ENCODE results near the gene HDDC2.

The HDDC2 gene

DNA sequence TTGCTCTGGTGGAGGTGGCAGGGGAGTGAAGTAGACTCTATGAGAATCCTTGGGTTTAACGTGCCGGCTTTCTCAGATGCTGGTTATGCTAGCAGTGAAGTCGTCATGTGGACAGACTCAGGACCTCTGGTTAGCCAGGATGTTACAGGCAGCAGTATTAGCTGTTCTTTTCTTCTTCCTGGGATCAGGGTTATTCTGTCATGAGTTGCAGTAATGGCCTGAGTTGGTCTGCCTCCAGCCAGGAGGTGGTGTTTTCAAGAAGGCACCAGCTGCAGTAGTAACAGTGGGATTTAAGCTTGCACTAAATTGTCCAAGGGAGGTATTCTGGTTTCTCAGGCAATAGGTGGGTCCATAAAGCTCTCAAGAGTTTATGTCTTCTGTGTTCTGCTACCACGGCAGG is 56.7 kb downstream of the HDDC2 start:
- DNase-seq (ENCODE audit: low read depth in 1 of 2, low spot score in 1 of 2), result no peak

DNA sequence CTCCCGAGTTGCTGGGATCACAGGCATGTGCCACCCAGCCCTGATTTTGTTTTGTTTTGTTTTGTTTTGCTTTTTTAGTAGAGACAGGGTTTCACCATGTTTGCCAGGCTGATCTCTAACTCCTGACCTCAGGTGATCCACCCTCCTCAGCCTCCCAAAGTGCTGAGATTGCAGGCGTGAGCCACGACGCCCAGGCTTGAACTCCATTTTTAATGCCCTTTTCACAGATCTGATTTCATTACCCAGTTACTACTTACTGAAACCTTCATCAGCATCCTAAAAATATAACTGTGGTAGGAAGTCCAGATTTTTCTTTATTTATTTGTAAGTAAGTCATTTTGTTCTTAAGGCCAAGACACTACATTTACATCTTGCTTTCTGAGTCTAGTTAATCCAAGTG is 64.0 kb downstream of the HDDC2 start:
- no peak for DNase-seq (ENCODE audit: low read depth in 1 of 2, low spot score in 1 of 2)

DNA sequence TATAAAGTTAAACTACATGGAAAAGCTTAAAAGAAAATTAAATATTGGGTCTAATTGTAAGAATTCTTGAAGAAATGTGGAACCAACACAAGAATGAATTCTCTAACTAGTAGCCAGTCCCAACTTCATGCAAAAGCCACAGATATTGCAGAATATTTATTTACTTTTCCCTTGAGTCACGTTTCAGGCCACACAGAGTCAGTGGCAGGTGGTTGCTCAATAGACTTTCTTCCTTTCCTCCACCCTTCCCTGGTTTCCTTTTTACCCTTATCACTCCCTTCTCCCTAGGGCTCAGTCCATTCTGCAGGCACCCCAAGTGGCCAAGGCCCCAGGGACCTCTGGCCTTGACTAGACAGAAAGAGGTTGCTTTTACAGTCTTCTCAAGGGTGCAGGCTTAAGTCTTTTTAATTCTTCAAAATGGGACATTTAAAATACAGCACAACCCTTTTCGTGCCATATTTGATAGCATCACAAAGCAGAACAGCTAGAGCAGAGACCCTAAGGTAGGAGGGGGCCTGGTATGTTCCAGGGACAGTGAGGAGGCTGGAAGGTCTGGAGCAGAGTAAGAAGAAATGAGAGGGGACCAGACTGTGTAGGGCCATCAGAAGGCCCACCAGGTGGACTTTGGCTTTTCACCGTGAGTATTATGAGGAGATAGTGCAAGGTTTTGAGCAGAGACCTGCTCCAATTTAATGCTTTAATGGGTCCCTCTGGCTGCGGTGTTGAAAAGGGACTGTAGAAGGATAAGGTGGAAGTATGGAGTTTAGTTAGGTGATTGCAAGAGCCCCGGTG is 65.0 kb downstream of the HDDC2 start:
- DNase-seq (ENCODE audit: low read depth in 1 of 2, low spot score in 1 of 2), result no peak

GRCh38 chr6:125233202-125233601 is 68.6 kb downstream of the HDDC2 start:
- no peak for DNase-seq (ENCODE audit: low read depth in 1 of 2, low spot score in 1 of 2)

DNA sequence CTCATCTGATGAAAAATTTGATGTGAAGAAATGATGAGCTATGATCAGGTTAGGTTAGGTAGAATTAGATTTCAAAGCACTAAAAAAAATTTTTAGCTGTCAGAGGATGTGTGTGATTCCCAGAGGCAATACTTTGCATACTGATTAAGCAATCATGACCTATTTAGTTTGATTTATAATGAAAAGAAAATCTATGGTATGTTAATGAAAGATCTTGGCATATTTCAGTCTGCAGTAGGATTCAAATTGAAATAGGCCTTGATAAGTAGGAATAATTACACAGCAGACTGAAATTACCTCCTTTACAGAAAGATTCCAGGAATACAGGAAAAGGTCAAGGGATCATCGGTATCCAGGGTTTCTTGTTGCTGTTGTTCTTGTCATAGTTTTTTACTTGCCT is 69.3 kb downstream of the HDDC2 start:
- DNase-seq (ENCODE audit: low read depth in 1 of 2, low spot score in 1 of 2), result no peak

DNA sequence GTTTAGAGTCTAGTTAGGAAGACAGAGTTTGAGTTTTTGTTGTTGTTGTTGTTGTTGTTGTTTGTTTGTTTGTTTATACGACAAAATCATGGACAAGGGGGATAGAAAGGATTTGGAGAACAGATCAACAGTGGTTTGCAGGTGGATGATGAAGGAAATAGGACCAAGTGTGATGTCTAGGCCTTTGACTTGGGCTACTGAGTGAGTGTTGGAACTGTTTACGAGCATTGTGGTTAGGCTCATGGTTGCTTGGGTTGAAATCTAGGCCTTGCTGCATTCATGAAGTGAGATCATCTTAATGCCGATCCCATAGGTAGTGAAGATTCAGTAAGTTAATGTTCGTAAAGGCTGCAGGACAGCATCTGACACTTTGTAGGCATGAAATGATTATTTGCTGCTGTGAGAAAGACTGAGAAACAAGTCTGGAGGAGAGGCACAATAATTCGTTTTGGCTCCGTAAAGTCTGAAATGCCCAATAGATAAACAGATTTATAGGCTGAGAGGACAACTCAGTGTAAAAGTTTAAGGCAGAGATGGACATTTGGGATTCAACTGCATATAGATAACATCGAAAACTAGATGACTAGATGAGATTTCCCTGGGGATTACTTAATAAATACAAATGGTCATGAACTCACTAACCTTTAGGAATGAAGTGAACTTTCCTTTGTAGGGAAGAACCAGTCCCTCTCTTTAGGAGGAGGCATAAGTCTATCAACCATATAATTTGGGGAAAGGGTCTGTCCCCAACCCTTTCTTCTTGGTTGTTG is 70.0 kb downstream of the HDDC2 start:
- DNase-seq (ENCODE audit: low read depth in 1 of 2, low spot score in 1 of 2), result no peak

DNA sequence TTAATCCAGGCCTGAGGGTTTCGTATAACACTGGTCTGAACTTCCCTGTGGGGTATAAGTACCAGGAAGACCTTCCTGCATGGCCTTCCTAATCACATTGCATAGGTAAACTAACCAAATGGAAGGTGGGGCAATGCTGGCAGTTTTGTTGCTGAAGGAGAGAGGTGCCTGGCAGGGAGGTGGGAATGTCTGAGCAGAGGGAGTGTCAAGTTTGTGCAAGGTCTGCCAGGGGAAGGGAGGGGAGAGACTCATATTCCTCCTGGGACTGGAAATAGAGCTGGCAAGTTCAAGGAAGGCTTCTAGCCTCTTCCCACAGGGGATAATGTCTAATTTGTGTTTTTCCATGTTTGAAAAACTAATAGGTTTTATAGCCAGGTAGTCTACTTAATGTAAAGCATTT is 70.6 kb downstream of the HDDC2 start:
- no peak for DNase-seq (ENCODE audit: low read depth in 1 of 2, low spot score in 1 of 2)

DNA sequence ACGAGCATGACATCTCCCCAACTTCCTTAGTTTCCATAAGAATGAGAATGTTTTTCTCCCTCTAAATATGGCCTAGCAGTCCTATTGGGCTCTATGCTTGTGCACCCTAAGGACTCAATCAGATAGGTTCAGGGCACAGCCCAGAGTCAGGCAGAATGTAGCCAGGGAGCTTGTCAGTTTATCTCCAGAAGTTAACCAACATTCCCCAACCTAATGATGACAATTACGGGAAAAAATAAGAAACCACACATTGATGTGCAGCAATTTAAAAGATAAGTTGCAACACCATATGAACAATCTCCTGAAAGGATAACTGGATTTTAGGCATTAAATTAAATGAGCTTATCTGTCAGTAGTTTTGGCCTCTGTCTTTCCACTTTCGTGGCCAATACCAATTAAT is 71.1 kb downstream of the HDDC2 start:
- no peak for DNase-seq (ENCODE audit: low read depth in 1 of 2, low spot score in 1 of 2)

DNA sequence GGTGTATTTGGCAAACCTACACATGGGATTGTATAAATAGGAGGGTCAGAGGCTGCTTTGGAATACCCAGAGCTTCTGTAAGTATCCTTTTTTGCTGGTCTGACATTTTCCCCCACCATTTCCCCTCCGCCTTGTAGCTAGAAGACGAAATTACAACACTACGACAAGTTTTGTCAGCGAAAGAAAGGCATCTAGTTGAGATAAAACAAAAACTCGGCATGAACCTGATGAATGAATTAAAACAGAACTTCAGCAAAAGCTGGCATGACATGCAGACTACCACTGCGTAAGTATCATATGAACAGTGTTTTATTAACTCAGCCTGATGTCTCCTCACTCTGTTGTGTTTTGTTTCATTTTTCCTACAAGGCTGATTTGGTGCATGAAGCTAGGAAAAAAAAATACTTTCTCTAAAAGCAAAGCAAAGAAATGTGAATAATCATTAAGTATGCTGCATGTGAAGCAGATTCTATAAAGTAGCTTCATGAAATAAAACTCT is 72.7 kb downstream of the HDDC2 start:
- DNase-seq (ENCODE audit: low read depth in 1 of 2, low spot score in 1 of 2), result no peak

- no peak for DNase-seq (ENCODE audit: low read depth in 1 of 2, low spot score in 1 of 2)
Measured at GRCh38 chr6:125227244-125227643, 74.5 kb downstream of the HDDC2 start.
